Panc1 (cell line): Measurements from ENCODE around the gene PTRH1. TPM values are rescaled to one million over a fixed set of nuclear protein-coding genes. Genes with fewer than 3 reads are reported as not detected.

ENCODE experiments used
- ATAC-seq: fragments of 200-7000 bp; cut with Tn5 transposase; 2 replicates; pipeline ENCODE4 v1.9.1; 2020; ENCODE audit warnings: mild to moderate bottlenecking, moderate library complexity
- BruUV-seq: library from RNA; stranded (reverse); fragments of 400-500 nt; replicated peaks from 2 replicates; lab custom pipeline; 2021; lab: Mats Ljungman, UMichigan
- CTCF ChIA-PET: fragments of 300-600 bp; sonication (Branson Sonifier 250); formaldehyde crosslinking; loops from one replicate; lab custom pipeline; 2022; ENCODE audit warnings: antibody characterized with exemption; lab: Charles Lee
- POLR2A ChIA-PET: fragments of 300-600 bp; sonication (Branson Sonifier 250); formaldehyde crosslinking; loops from one replicate; lab custom pipeline; 2022; ENCODE audit warnings: antibody characterized with exemption; lab: Charles Lee
- DNase-seq: peaks from one replicate; pipeline ENCODE4 v3.0.0-alpha.2; 2010; ENCODE audit warnings: low read depth, low spot score
- H3K27ac ChIP-seq: 2 replicates; pipeline ENCODE4 v1.5.1; 2011; ENCODE audit warnings: mild to moderate bottlenecking, low read length, inconsistent platforms
- H3K27me3 ChIP-seq: fragments of 200-500 bp; sonication (Bioruptor generic); 2 replicates; pipeline ENCODE4 v1.6.0; 2014; ENCODE audit warnings: low read length, inconsistent platforms; ENCODE audit not compliant: control insufficient read depth, insufficient read depth
- H3K36me3 ChIP-seq: fragments of 200-500 bp; sonication (Bioruptor generic); 2 replicates; pipeline ENCODE4 v1.5.1; 2014; ENCODE audit warnings: inconsistent platforms, mild to moderate bottlenecking, low read length, moderate library complexity; ENCODE audit not compliant: control insufficient read depth, insufficient read depth
- H3K4me1 ChIP-seq: 2 replicates; pipeline ENCODE4 v1.5.1; 2011; ENCODE audit warnings: inconsistent platforms, mild to moderate bottlenecking, low read length, moderate library complexity; ENCODE audit not compliant: control insufficient read depth, insufficient read depth
- H3K4me3 ChIP-seq, 2 experiments: 2 replicates each; pipeline ENCODE4 v1.5.1; 2011 to 2012; ENCODE audit warnings: low read depth in 2 of 2, low read length in 2 of 2, mild to moderate bottlenecking in 2 of 2, inconsistent platforms in 1 of 2, moderate library complexity in 1 of 2
- H3K9me3 ChIP-seq: fragments of 200-500 bp; sonication (Bioruptor generic); 2 replicates; pipeline ENCODE4 v1.5.1; 2014; ENCODE audit warnings: low read depth, mild to moderate bottlenecking, inconsistent platforms, low read length, moderate library complexity; ENCODE audit not compliant: control insufficient read depth, insufficient read depth
- POLR2AphosphoS5 ChIP-seq: IDR thresholded peaks from 2 replicates; pipeline ENCODE4 v1.6.1; 2012; ENCODE audit warnings: mild to moderate bottlenecking, low read depth, low read length, moderate library complexity
- SIN3A ChIP-seq: IDR thresholded peaks from 2 replicates; pipeline ENCODE4 v1.6.1; 2012; ENCODE audit warnings: low read depth, mild to moderate bottlenecking, low read length, moderate library complexity, borderline replicate concordance; ENCODE audit not compliant: insufficient read depth
- TCF7L2 ChIP-seq: IDR thresholded peaks from 2 replicates; pipeline ENCODE4 v1.6.1; 2011; ENCODE audit warnings: mild to moderate bottlenecking, low read depth, low read length, inconsistent platforms
- in situ Hi-C: cut with HindIII; loops from 2 replicates; pipeline ENCODE4 v1.10.0; 2016; ENCODE audit warnings: low sequenced_read_pairs, low pct_unique_long_range_greater_than_20kb
- intact Hi-C: fragments of 100-400 bp; cut with micrococcal nuclease; formaldehyde crosslinking; loops from one replicate; pipeline ENCODE4 v1.10.0; 2022; ENCODE audit not compliant: unreplicated experiment
- total RNA-seq: library from RNA; stranded (reverse); gene quantifications from one replicate; pipeline ENCODE4 v1.2.1, GENCODE V29; 2021; ENCODE audit not compliant: unreplicated experiment
- TF ChIP-seq, protein P1 (sequence below), 2 experiments: IDR thresholded peaks; 2 replicates each; pipeline ENCODE4 v1.6.1; 2011 to 2012; ENCODE audit warnings: low read depth in 2 of 2, control low read depth in 1 of 2, low read length in 1 of 2, mild to moderate bottlenecking in 1 of 2, moderate library complexity in 1 of 2; ENCODE audit not compliant: insufficient read depth in 1 of 2
- TF ChIP-seq, protein P2 (sequence below): fragments of 450-650 bp; IDR thresholded peaks from 2 replicates; pipeline ENCODE4 v1.5.1; 2017; ENCODE audit warnings: mild to moderate bottlenecking

The PTRH1 gene
- total RNA-seq, 1 experiment from 2014 or later: 13.8 TPM

DNA sequence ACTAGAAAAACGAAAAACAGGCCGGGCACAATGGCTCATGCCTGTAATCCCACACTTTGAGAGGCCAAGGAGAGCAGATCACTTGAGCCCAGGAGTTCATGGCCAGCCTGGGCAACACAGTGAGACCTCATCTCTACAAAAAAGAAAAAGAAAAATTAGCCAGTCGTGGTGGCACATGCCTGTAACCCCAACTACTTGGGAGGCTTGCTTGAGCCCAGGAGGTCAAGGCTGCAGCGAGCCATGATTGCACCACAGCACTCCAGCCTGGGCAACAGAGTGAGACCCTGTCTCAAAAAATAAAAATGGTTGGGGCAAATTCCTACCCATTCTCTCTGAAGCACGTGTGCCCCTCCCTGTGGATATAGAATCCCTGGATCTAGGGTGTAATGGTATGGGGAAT is 17.1 kb downstream of the PTRH1 start:
- H3K4me3 ChIP-seq: no peak overlapping the region
- no peaks in the 10 kb centered on the region for H3K36me3 ChIP-seq
- intact Hi-C loops (no loop called here), in situ Hi-C loops (no loop called here)
- no peak overlapping the region for H3K27ac ChIP-seq
- ATAC-seq (no peak), DNase-seq (no peak)
- no peaks in the 10 kb centered on the region for H3K27me3 ChIP-seq
- ChIA-PET POLR2A (no interaction called here), CTCF (no interaction called here)
- TF ChIP-seq, protein P1, sequence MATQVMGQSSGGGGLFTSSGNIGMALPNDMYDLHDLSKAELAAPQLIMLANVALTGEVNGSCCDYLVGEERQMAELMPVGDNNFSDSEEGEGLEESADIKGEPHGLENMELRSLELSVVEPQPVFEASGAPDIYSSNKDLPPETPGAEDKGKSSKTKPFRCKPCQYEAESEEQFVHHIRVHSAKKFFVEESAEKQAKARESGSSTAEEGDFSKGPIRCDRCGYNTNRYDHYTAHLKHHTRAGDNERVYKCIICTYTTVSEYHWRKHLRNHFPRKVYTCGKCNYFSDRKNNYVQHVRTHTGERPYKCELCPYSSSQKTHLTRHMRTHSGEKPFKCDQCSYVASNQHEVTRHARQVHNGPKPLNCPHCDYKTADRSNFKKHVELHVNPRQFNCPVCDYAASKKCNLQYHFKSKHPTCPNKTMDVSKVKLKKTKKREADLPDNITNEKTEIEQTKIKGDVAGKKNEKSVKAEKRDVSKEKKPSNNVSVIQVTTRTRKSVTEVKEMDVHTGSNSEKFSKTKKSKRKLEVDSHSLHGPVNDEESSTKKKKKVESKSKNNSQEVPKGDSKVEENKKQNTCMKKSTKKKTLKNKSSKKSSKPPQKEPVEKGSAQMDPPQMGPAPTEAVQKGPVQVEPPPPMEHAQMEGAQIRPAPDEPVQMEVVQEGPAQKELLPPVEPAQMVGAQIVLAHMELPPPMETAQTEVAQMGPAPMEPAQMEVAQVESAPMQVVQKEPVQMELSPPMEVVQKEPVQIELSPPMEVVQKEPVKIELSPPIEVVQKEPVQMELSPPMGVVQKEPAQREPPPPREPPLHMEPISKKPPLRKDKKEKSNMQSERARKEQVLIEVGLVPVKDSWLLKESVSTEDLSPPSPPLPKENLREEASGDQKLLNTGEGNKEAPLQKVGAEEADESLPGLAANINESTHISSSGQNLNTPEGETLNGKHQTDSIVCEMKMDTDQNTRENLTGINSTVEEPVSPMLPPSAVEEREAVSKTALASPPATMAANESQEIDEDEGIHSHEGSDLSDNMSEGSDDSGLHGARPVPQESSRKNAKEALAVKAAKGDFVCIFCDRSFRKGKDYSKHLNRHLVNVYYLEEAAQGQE (IDR thresholded peaks at IDR 0.05; ENCODE audit: insufficient read depth in 1 of 2, low read depth in 2 of 2, low read length in 1 of 2): no peak
- TF ChIP-seq POLR2AphosphoS5 (no peak), SIN3A (no peak), TCF7L2 (no peak)
- TF ChIP-seq, protein P2, sequence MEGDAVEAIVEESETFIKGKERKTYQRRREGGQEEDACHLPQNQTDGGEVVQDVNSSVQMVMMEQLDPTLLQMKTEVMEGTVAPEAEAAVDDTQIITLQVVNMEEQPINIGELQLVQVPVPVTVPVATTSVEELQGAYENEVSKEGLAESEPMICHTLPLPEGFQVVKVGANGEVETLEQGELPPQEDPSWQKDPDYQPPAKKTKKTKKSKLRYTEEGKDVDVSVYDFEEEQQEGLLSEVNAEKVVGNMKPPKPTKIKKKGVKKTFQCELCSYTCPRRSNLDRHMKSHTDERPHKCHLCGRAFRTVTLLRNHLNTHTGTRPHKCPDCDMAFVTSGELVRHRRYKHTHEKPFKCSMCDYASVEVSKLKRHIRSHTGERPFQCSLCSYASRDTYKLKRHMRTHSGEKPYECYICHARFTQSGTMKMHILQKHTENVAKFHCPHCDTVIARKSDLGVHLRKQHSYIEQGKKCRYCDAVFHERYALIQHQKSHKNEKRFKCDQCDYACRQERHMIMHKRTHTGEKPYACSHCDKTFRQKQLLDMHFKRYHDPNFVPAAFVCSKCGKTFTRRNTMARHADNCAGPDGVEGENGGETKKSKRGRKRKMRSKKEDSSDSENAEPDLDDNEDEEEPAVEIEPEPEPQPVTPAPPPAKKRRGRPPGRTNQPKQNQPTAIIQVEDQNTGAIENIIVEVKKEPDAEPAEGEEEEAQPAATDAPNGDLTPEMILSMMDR: no peak
- no peaks in the 10 kb centered on the region for H3K4me1 ChIP-seq
- no peaks in the 10 kb centered on the region for H3K9me3 ChIP-seq
- BruUV-seq: no TSS peak

DNA sequence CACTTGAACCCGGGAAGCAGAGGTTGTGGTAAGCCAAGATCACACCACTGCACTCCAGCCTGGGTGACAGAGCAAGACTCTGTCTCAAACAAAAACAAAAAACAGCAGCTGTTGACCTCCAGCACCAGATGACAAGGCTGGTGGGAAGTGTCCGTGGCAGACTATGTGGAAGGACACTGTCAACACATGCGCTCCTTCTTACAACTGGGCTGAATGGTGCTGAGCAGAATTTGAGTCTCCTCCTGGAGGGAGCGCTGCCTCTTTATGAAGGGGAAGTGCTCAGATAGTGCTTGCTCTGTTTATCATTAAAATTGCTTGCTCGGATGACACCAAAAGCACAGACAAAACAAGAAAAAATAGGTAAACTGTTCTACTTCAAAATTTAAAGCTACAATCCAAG is 17.9 kb downstream of the PTRH1 start:
- no peaks in the 10 kb centered on the region for H3K4me1 ChIP-seq
- in situ Hi-C loops (no loop called here), intact Hi-C loops (no loop called here)
- H3K4me3 ChIP-seq: no peak overlapping the region
- no peak for DNase-seq
- H3K9me3 ChIP-seq: no peaks in the 10 kb centered on the region
- no peak overlapping the region for H3K27ac ChIP-seq
- no TSS peak for BruUV-seq
- no peaks in the 10 kb centered on the region for H3K36me3 ChIP-seq
- TF ChIP-seq, protein P1 (IDR thresholded peaks at IDR 0.05; ENCODE audit: insufficient read depth in 1 of 2, low read depth in 2 of 2, low read length in 1 of 2): no peak
- TF ChIP-seq, protein P2: no peak
- no peak for TF ChIP-seq POLR2AphosphoS5
- no peak for TF ChIP-seq SIN3A
- TF ChIP-seq TCF7L2: no peak
- H3K27me3 ChIP-seq: no peaks in the 10 kb centered on the region
- CTCF ChIA-PET: no interaction called here
- POLR2A ChIA-PET: no interaction called here
- no peak for ATAC-seq
